ENCODE measurements around the gene SMIM24. TPM values are rescaled to one million over a fixed set of nuclear protein-coding genes. Genes with fewer than 3 reads are reported as not detected.
A peak's percentile ranks its signal among the peaks of the same experiment; 100 is the strongest.

The SMIM24 gene
- total and polyA plus RNA-seq, 10 donors, result 0.63 to 3.0 (median 1.3) TPM; not detected in 3

DNA sequence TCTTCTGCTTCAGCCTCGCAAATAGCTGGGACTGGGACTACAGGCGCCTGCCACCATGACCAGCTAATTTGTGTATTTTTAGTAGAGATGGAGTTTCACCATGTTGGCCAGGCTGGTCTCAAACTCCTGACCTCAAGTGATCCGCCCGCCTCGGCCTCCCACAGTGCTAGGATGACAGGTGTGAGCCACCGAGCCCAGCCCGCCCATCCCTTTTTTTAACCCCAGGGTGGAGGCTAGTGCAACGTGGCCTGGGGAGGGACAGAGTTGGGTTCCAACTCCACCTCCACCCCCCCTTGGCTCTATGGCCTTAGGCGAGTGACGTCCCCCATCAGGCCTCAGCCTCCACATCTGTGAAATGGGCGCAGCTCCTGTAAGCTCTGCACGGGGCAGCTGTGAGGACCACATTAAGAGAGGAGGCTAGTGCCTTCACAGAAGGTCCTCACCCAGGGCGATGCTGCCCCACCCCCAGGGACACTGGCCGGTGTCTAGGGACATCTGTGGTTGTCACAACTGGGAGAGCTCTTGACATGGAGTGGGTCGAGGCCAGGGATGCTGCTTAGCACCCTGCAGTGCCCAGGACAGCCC lies 37.7 kb downstream of the SMIM24 start:
- peaks cover 0 to 86% (median 9%) of the 10 kb centered on the region in 6 donors for H3K36me3 ChIP-seq
- TF ChIP-seq POLR2A (IDR thresholded peaks at IDR 0.05), result no peak
- TF ChIP-seq, protein P1, sequence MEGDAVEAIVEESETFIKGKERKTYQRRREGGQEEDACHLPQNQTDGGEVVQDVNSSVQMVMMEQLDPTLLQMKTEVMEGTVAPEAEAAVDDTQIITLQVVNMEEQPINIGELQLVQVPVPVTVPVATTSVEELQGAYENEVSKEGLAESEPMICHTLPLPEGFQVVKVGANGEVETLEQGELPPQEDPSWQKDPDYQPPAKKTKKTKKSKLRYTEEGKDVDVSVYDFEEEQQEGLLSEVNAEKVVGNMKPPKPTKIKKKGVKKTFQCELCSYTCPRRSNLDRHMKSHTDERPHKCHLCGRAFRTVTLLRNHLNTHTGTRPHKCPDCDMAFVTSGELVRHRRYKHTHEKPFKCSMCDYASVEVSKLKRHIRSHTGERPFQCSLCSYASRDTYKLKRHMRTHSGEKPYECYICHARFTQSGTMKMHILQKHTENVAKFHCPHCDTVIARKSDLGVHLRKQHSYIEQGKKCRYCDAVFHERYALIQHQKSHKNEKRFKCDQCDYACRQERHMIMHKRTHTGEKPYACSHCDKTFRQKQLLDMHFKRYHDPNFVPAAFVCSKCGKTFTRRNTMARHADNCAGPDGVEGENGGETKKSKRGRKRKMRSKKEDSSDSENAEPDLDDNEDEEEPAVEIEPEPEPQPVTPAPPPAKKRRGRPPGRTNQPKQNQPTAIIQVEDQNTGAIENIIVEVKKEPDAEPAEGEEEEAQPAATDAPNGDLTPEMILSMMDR (IDR thresholded peaks at IDR 0.05 in 8 of 11, conservative IDR thresholded peaks at IDR 0.05 in 3 of 11), result no peak
- peak in 1 of 3 donors; percentile 19 for TF ChIP-seq POLR2AphosphoS5 (IDR thresholded peaks at IDR 0.05)
- peak overlapping the region in 4 of 8 donors; percentile 22 to 78 (median 50) for H3K27ac ChIP-seq
- no peaks in the 10 kb centered on the region for H3K27me3 ChIP-seq (replicated peaks in 1 of 7)
- no peak overlapping the region for H3K4me3 ChIP-seq
- WGBS, 5 donors, result 82 to 96% (median 95%) methylated on average over 13 to 15 of the region's 15 CpGs
- intact Hi-C loops (cut with DNase I; ENCODE audit: low total_unique reads), result no loop called here
- H3K4me1 ChIP-seq, result peaks cover 10 to 64% (median 38%) of the 10 kb centered on the region in 6 donors
- no peak for DNase-seq
- no peaks in the 10 kb centered on the region for H3K9me3 ChIP-seq

GRCh38 chr19:3441986-3442329 lies 38.4 kb downstream of the SMIM24 start:
- Histone ChIP-seq H3K27me3 (replicated peaks in 1 of 7) (no peaks in the 10 kb centered on the region), H3K9me3 (no peaks in the 10 kb centered on the region), H3K27ac (peak overlapping the region in 5 of 8 donors; percentile 15 to 78 (median 27)), H3K36me3 (peaks cover 0 to 86% (median 10%) of the 10 kb centered on the region in 6 donors), H3K4me3 (no peak overlapping the region), H3K4me1 (peaks cover 10 to 64% (median 38%) of the 10 kb centered on the region in 6 donors)
- peak in 1 of 3 donors; percentile 35 for TF ChIP-seq POLR2AphosphoS5 (IDR thresholded peaks at IDR 0.05)
- TF ChIP-seq, protein P1 (IDR thresholded peaks at IDR 0.05 in 8 of 11, conservative IDR thresholded peaks at IDR 0.05 in 3 of 11), result no peak
- no peak for DNase-seq
- WGBS, 5 donors, result 80 to 86% (median 82%) methylated on average over 10 to 14 of the region's 14 CpGs
- intact Hi-C loops (cut with DNase I; ENCODE audit: low total_unique reads), result no loop called here

GRCh38 chr19:3441089-3441985 lies 39.0 kb downstream of the SMIM24 start:
- Histone ChIP-seq H3K27me3 (replicated peaks in 1 of 7) (no peaks in the 10 kb centered on the region), H3K9me3 (no peaks in the 10 kb centered on the region), H3K27ac (peak overlapping the region in 5 of 8 donors; percentile 15 to 78 (median 27)), H3K36me3 (peaks cover 0 to 86% (median 10%) of the 10 kb centered on the region in 6 donors), H3K4me1 (peaks cover 10 to 64% (median 38%) of the 10 kb centered on the region in 6 donors), H3K4me3 (no peak overlapping the region)
- TF ChIP-seq POLR2AphosphoS5 (IDR thresholded peaks at IDR 0.05), result no peak
- no peak for TF ChIP-seq POLR2A (IDR thresholded peaks at IDR 0.05)
- TF ChIP-seq, protein P1 (IDR thresholded peaks at IDR 0.05 in 8 of 11, conservative IDR thresholded peaks at IDR 0.05 in 3 of 11), result no peak
- 79 to 88% (median 83%) methylated on average over 24 to 25 of the region's 25 CpGs for WGBS, 5 donors
- intact Hi-C loops (cut with DNase I; ENCODE audit: low total_unique reads), result no loop called here
- DNase-seq, result no peak

DNA sequence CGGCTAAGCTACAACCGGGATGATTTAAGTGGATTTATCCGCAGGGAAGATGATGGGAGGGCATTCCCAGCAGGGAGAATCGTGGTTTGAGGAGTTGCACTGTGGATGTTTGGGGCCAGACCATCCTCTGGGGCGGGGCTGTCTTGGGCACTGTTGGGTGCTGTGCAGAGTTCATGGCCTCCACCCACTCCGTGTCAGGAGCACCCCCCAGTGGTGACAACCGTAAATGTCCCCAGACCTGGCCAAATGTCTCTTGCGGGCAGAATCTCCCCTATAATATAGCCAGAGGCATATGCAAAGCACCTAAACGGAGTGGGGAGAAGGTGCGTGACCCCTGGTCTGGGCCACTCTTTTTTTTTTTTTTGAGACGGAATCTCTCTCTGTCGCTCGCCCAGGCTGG lies 40.2 kb downstream of the SMIM24 start:
- Histone ChIP-seq H3K4me1 (peaks cover 13 to 60% (median 37%) of the 10 kb centered on the region in 6 donors), H3K36me3 (peaks cover 0 to 84% (median 7%) of the 10 kb centered on the region in 6 donors)
- WGBS, 5 donors, result 55 to 78% (median 73%) methylated on average over 12 to 13 of the region's 13 CpGs

More for the DNA sequence above, 40.2 kb downstream of the SMIM24 start:
- intact Hi-C loops (cut with DNase I; ENCODE audit: low total_unique reads), result no loop called here
- H3K4me3 ChIP-seq, result no peak overlapping the region
- no peaks in the 10 kb centered on the region for H3K9me3 ChIP-seq
- no peaks in the 10 kb centered on the region for H3K27me3 ChIP-seq (replicated peaks in 1 of 7)
- DNase-seq, result no peak
- no peak overlapping the region for H3K27ac ChIP-seq
- TF ChIP-seq, protein P1 (IDR thresholded peaks at IDR 0.05 in 8 of 11, conservative IDR thresholded peaks at IDR 0.05 in 3 of 11), result peak in 8 of 11 experiments; percentile 29 to 66 (median 52)
- TF ChIP-seq POLR2AphosphoS5 (IDR thresholded peaks at IDR 0.05), result peak in 1 of 3 donors; percentile 7
- no peak for TF ChIP-seq POLR2A (IDR thresholded peaks at IDR 0.05)

Measured in spleen (tissue), 11 donors.